WI38 (cell line): ENCODE results near the gene KANSL3.

Source experiments
- H3K4me3 ChIP-seq: 2 replicates; pipeline ENCODE4 v1.5.1; 2011; ENCODE audit warnings: low read depth, mild to moderate bottlenecking, control low read depth, low read length
- CTCF ChIP-seq: IDR thresholded peaks from 2 replicates; pipeline ENCODE4 v1.5.1; 2012; ENCODE audit warnings: low read depth, mild to moderate bottlenecking, control low read depth, low read length

Gene KANSL3

GRCh38 chr2:96601382-96602292 is 36.5 kb downstream of the KANSL3 start:
- TF ChIP-seq CTCF = no peak
- no peak overlapping the region for H3K4me3 ChIP-seq

- no peak for TF ChIP-seq CTCF
Measured at GRCh38 chr2:96599941-96600340, 38.2 kb downstream of the KANSL3 start.

GRCh38 chr2:96596596-96596995 is 41.5 kb downstream of the KANSL3 start:
- no peak overlapping the region for H3K4me3 ChIP-seq
- TF ChIP-seq CTCF = no peak

More at GRCh38 chr2:96599941-96600340, 38.2 kb downstream of the KANSL3 start:
- H3K4me3 ChIP-seq = no peak overlapping the region

GRCh38 chr2:96594691-96595152 is 43.4 kb downstream of the KANSL3 start:
- no peak for TF ChIP-seq CTCF
- H3K4me3 ChIP-seq = no peak overlapping the region

- no peak for TF ChIP-seq CTCF
- H3K4me3 ChIP-seq = no peak overlapping the region
Measured at GRCh38 chr2:96594282-96594681, 43.8 kb downstream of the KANSL3 start.

- no peak overlapping the region for H3K4me3 ChIP-seq
- TF ChIP-seq CTCF = no peak
Measured at GRCh38 chr2:96591494-96591893, 46.6 kb downstream of the KANSL3 start.

- no peak for TF ChIP-seq CTCF
- H3K4me3 ChIP-seq = no peak overlapping the region
Measured at GRCh38 chr2:96591054-96591453, 47.1 kb downstream of the KANSL3 start.
